GM12873 (cell line): ENCODE results near the gene MTHFD1L.

Source experiments
- CTCF ChIP-seq: IDR thresholded peaks from 2 replicates; pipeline ENCODE4 v1.5.1; 2012; ENCODE audit warnings: low read depth, mild to moderate bottlenecking, moderate library complexity, low read length, control low read depth; ENCODE audit not compliant: insufficient read depth; ENCODE audit errors: missing control alignments

The MTHFD1L gene

GRCh38 chr6:150981095-150981494, 115.6 kb downstream of the MTHFD1L start:
- TF ChIP-seq CTCF, result no peak

- TF ChIP-seq CTCF, result no peak
Measured at GRCh38 chr6:150981669-150982068, 116.2 kb downstream of the MTHFD1L start.

- TF ChIP-seq CTCF, result no peak
Measured at GRCh38 chr6:150987371-150987828, 121.9 kb downstream of the MTHFD1L start.

- TF ChIP-seq CTCF, result no peak
Measured at GRCh38 chr6:150987855-150988464, 122.5 kb downstream of the MTHFD1L start.

- TF ChIP-seq CTCF, result no peak
Measured at GRCh38 chr6:150991487-150991886, 126.0 kb downstream of the MTHFD1L start.

- no peak for TF ChIP-seq CTCF
Measured at GRCh38 chr6:150992262-150992661, 126.8 kb downstream of the MTHFD1L start.

- no peak for TF ChIP-seq CTCF
Measured at GRCh38 chr6:150992703-150993102, 127.2 kb downstream of the MTHFD1L start.
